K562 treated with DMSO at 1 percent for 24 hours (cell line): ENCODE results near the gene NDRG2. TPM values are rescaled to one million over a fixed set of nuclear protein-coding genes. Genes with fewer than 3 reads are reported as not detected.

Experiments
- total RNA-seq: library from RNA; unstranded; fragments of 300-600 nt; gene quantifications from 2 replicates; pipeline ENCODE4 v1.2.3, GENCODE V29; 2022; ENCODE audit warnings: low read depth; ENCODE audit not compliant: insufficient read depth

NDRG2 gene
- 58.7 and 70.4 TPM in 2 replicates for total RNA-seq

GRCh38 chr14:21024585-21025370 lies at the start of gene NDRG2:
Gene NDRG2 (minus strand): TSS chr14:21025061. CDS start chr14:21023315, 1,746 bp downstream.

GRCh38 chr14:21070083-21070609 lies 45.3 kb upstream of the NDRG2 start, which contains the start of gene ARHGEF40:
Gene ARHGEF40 (plus strand): TSS chr14:21070304. CDS start chr14:21070397, 93 bp downstream.

DNA sequence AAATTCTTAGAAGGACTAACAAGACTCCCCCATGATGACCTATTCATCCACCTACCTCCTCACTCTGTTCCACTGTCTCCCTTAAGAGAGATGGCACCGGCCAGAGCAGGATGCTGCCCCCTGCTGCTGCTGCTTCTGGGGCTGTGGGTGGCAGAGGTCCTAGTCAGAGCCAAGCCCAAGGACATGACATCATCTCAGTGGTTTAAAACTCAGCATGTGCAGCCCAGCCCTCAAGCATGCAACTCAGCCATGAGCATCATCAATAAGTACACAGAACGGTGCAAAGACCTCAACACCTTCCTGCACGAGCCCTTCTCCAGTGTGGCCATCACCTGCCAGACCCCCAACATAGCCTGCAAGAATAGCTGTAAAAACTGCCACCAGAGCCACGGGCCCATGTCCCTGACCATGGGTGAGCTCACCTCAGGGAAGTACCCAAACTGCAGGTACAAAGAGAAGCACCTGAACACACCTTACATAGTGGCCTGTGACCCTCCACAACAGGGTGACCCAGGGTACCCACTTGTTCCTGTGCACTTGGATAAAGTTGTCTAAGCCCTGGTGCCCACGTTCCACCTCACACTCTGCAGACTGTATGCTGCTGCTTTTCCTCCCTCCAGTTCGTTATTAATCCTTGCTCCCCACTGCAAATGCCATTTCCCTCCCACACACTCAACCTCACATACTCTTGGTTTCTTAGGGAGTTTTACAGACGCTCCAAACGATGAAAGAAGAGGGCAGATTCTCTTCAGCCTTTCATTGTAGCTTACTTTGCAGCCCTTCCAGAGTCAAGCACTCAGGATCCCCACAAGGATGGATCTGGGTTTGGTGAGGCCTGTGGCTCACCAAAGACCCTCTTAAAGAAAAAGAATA lies 33.2 kb upstream of the NDRG2 start, which contains the start of gene RNASE8:
TSS of gene RNASE8 (plus strand) at position 20 of the 873 bp plus-strand sequence. CDS start at position 91, 71 bp downstream.

DNA sequence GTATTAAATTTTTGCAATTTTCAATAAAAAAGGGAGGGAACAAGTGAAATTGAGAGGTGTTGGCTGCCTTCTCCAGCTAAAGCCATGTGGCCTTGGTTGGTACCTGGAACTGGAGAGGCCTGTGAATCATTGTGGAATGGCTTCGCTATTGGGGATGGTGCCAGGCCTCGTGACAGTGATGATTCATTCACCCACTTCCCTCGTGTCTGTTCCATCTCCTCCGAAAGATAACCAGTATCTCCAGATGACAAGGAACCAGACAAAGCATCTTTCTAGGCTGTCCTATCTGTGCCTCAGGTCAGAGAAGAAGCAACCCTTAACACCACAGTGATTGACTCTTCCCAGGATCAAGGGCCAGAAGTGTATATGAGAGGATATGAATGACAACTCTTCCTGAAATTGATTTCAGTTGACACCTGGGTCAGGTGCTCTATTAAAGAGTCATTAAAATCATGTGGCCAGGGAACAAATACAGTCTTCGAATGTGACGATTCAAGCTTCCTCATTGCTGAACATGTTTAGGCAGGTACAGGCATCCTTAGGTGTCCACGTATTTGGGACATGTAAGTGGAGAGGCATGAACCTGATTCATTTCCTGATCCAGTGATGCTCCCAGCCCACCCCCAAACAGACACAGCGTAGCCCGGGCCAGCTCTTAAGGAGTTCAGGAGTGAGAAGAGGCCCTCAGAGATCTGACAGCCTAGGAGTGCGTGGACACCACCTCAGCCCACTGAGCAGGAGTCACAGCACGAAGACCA lies 17.0 kb upstream of the NDRG2 start, which contains the start of gene RNASE7:
TSS of gene RNASE7 (plus strand) at position 687 of the 758 bp plus-strand sequence. CDS start 631 bp downstream, outside the sequence.

GRCh38 chr14:21034707-21035106 lies 9.8 kb upstream of the NDRG2 start, which contains the start of gene RNASE13:
Gene RNASE13 (minus strand): TSS chr14:21034807. CDS start chr14:21034288, 519 bp downstream.

GRCh38 chr14:21029917-21030316 lies 5.1 kb upstream of the NDRG2 start, which contains the start of gene TPPP2:
Gene TPPP2 (plus strand): TSS chr14:21030217. CDS start chr14:21030582, 365 bp downstream.

DNA sequence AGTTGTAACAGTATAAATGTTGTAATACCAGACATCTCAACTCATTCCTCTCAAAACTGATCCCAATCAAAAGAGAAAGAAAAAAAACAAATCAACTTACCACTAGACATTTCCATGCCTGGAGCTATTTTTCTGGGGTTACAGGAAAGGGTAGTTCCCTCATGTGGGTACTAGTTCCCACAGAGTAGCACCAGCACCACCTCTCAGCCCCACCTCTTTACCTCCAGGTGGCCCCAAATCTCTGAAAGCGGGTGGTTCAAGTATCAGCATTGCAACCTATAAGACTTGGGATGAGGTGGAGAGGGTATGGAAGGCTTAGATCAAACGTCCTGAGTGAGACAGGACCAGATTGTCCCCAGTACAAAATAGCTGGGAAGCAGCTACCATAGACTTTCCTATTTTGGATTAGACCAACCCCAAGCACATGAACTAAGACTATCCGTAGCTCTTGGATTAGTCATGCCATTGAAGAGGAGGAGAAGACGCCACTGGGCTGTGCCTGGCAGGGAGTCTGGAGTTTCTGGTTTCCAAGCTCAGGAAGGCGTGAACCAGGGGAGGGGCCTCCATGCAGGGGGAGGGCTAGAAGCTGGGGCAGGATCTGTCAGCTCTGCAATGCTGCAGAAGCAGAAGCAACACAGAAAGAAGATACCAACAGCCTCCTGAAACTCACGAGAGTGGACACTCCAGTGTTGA lies 26.0 kb downstream of the NDRG2 start, which contains the start of gene SLC39A2:
TSS of gene SLC39A2 (plus strand) at position 620 of the 693 bp plus-strand sequence. CDS start 154 bp downstream, outside the sequence.

GRCh38 chr14:20989787-20990600 lies 34.9 kb downstream of the NDRG2 start, which contains the start of gene METTL17:
Gene METTL17 (plus strand): TSS chr14:20989980. CDS start chr14:20990003, 23 bp downstream.

Other genes starting within 250 kb of the NDRG2 start
- gene RNASE6, start 243.8 kb downstream of the NDRG2 start, total RNA-seq: 1.5 TPM in 1 of 2 replicates, not detected in the other
- 26.4 and 37.4 TPM in 2 replicates for gene RNASE1, start 222.2 kb downstream of the NDRG2 start, total RNA-seq
- not detected in 2 replicates for gene RNASE3, start 133.7 kb downstream of the NDRG2 start, total RNA-seq
- gene RNASE2, start 69.6 kb downstream of the NDRG2 start, total RNA-seq: not detected in 2 replicates
- 49.4 and 57.0 TPM in 2 replicates for gene METTL17, start 35.1 kb downstream of the NDRG2 start, total RNA-seq
- gene SLC39A2, start 25.8 kb downstream of the NDRG2 start, total RNA-seq: 0.21 TPM in 1 of 2 replicates, not detected in the other
- gene TPPP2, start 5.2 kb upstream of the NDRG2 start, total RNA-seq: not detected in 2 replicates
- not detected in 2 replicates for gene RNASE13, start 9.7 kb upstream of the NDRG2 start, total RNA-seq
- not detected in 2 replicates for gene RNASE7, start 17.3 kb upstream of the NDRG2 start, total RNA-seq
- not detected in 2 replicates for gene RNASE8, start 32.8 kb upstream of the NDRG2 start, total RNA-seq
- gene ARHGEF40, start 45.2 kb upstream of the NDRG2 start, total RNA-seq: 8.7 and 10.2 TPM in 2 replicates
- gene ZNF219, start 73.6 kb upstream of the NDRG2 start, total RNA-seq: 18.6 and 25.2 TPM in 2 replicates
- 0.72 TPM in 1 of 2 replicates, not detected in the other for gene TMEM253, start 76.0 kb upstream of the NDRG2 start, total RNA-seq
- not detected in 2 replicates for gene OR5AU1, start 131.0 kb upstream of the NDRG2 start, total RNA-seq
- 425 and 459 TPM in 2 replicates for gene HNRNPC, start 244.4 kb upstream of the NDRG2 start, total RNA-seq